ENCODE data around the gene MRPL45.
A peak's percentile ranks its signal among the peaks of the same experiment; 100 is the strongest.

DNA sequence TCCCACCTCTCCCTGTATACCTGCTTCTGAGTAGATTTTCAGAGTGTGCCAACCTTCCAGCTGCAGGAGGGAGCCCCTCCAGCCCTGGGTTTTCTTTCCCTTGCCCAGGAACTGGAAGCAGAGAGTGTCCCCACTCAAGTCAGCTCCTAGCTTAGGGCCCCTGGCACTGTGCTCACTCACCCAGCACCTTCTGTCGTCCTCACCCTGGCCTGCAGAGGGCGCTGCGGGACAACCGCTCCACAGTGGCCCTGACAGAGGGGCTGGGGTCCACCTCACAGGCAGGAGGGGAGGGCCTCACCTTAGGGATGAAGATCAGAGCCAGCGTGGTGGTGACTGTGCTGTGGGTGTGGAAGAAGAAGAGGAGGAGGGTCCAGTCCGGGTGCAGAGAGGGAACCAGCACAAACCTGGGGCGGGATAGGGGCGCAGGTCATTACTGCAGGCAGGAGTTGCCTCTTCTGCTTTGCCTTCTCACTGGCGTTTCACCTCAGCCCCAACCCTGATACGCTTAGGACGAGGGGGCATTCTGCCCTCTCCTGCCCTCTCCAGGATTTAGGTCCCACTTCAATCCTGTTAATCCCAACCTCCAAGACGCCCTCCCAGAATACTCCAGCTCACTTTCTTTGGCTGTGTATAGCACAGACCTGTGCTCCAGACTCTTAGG lies 36.8 kb downstream of the MRPL45 start:
- TF ChIP-seq CTCF (IDR thresholded peaks at IDR 0.05) = peak; percentile 35
- TF ChIP-seq EZH2 (IDR thresholded peaks at IDR 0.05; ENCODE audit: borderline replicate concordance, insufficient read depth, low read depth, low read length, poor library complexity, severe bottlenecking) = no peak

All from B cell (primary cell).